GM12878 (cell line): ENCODE results near the gene WDFY1. TPM values are rescaled to one million over a fixed set of nuclear protein-coding genes. Genes with fewer than 3 reads are reported as not detected.

Source experiments
- BACH1 ChIP-seq: fragments of 450-650 bp; IDR thresholded peaks from 2 replicates; pipeline ENCODE4 v1.6.1; 2017; ENCODE audit warnings: mild to moderate bottlenecking, borderline replicate concordance
- CHD1 ChIP-seq: IDR thresholded peaks from 2 replicates; pipeline ENCODE4 v1.6.1; 2012; ENCODE audit warnings: low read depth, low read length, improper control_type of control experiment
- EED ChIP-seq: sonication (generic); IDR thresholded peaks from 2 replicates; pipeline ENCODE4 v1.6.1; 2016; ENCODE audit warnings: antibody characterized with exemption, low read depth
- FOXM1 ChIP-seq: IDR thresholded peaks from 2 replicates; pipeline ENCODE4 v1.6.1; 2012; ENCODE audit warnings: low read depth, mild to moderate bottlenecking, inconsistent platforms, low read length, moderate library complexity
- GABPA ChIP-seq: IDR thresholded peaks from 2 replicates; pipeline ENCODE4 v1.6.1; 2014; ENCODE audit warnings: antibody characterized with exemption, low read depth, mild to moderate bottlenecking, inconsistent platforms
- NFXL1 ChIP-seq: fragments of 450-650 bp; IDR thresholded peaks from 2 replicates; pipeline ENCODE4 v1.6.1; 2017; ENCODE audit warnings: antibody characterized with exemption, mild to moderate bottlenecking, borderline replicate concordance
- RAD21 ChIP-seq: IDR thresholded peaks from 2 replicates; pipeline ENCODE4 v1.6.1; 2011; ENCODE audit warnings: mild to moderate bottlenecking, low read depth, low read length, moderate library complexity; ENCODE audit not compliant: insufficient read depth
- RFX5 ChIP-seq: IDR thresholded peaks from 2 replicates; pipeline ENCODE4 v1.6.1; 2011; ENCODE audit warnings: low read depth, low read length, improper control_type of control experiment
- SRF ChIP-seq, 2 experiments: IDR thresholded peaks; 2 replicates each; pipeline ENCODE4 v1.6.1; 2011; ENCODE audit warnings: low read depth in 2 of 2, low read length in 2 of 2, mild to moderate bottlenecking in 1 of 2, moderate library complexity in 1 of 2
- STAT1 ChIP-seq: fragments of 450-650 bp; conservative IDR thresholded peaks from 2 replicates; pipeline ENCODE4 v1.6.1; 2014; ENCODE audit warnings: antibody characterized with exemption, mild to moderate bottlenecking
- WRNIP1 ChIP-seq: IDR thresholded peaks from 2 replicates; pipeline ENCODE4 v1.6.1; 2011; ENCODE audit warnings: low read depth, low read length, improper control_type of control experiment, borderline replicate concordance
- polyA plus RNA-seq, 11 experiments: library from polyadenylated mRNA; depleted of rRNA in 4 of 11; unstranded in 6 of 11; stranded (reverse) in 5 of 11; fragments of >200 nt; fragmentation: Nextera tagmentation in 4 of 11; fragmentation: Illumina TruSeq in 1 of 11; extraction: Ambion mirVana in 4 of 11; extraction: Trizol in 1 of 11; gene quantifications; 1 replicate in 1 of 11; 2 replicates in 10 of 11; pipeline versions ENCODE4 v1.2.1 to v1.2.3, GENCODE V29; 2011 to 2016; ENCODE audit warnings: inconsistent platforms in 2 of 11, missing spikeins in 2 of 11, low read depth in 1 of 11
- total RNA-seq, 4 experiments: library from RNA; depleted of rRNA in 3 of 4; stranded (reverse); fragments of >200 nt in 3 of 4; fragmentation: Illumina TruSeq in 1 of 4; extraction: Trizol in 1 of 4; gene quantifications; 2 replicates each; pipeline versions ENCODE4 v1.2.1 to v1.2.3, GENCODE V29; 2013 to 2021
- TF ChIP-seq, protein P1 (sequence below): fragments of 450-650 bp; IDR thresholded peaks from 2 replicates; pipeline ENCODE4 v1.6.1; 2017; ENCODE audit warnings: antibody characterized with exemption, mild to moderate bottlenecking, moderate library complexity
- TF ChIP-seq, protein P2 (sequence below): fragments of 450-650 bp; IDR thresholded peaks from 2 replicates; pipeline ENCODE4 v1.6.1; 2017; ENCODE audit warnings: low read depth, mild to moderate bottlenecking, moderate library complexity
- TF ChIP-seq, protein P3 (sequence below): IDR thresholded peaks from 2 replicates; pipeline ENCODE4 v1.6.1; 2012; ENCODE audit warnings: low read depth, low read length, improper control_type of control experiment
- TF ChIP-seq, protein P4 (sequence below): fragments of 450-650 bp; IDR thresholded peaks from 2 replicates; pipeline ENCODE4 v1.6.1; 2017; ENCODE audit warnings: mild to moderate bottlenecking, moderate library complexity
- TF ChIP-seq, protein P5 (sequence below), 3 experiments: IDR thresholded peaks in 2 of 3; conservative IDR thresholded peaks in 1 of 3; 2 replicates each; pipeline ENCODE4 v1.5.1; 2011; ENCODE audit warnings: low read depth in 3 of 3, low read length in 3 of 3, mild to moderate bottlenecking in 3 of 3, control low read depth in 2 of 3, moderate library complexity in 2 of 3, inconsistent platforms in 1 of 3, mixed read lengths in 1 of 3; ENCODE audit not compliant: control insufficient read depth in 2 of 3, insufficient read depth in 1 of 3; ENCODE audit errors: extremely low read depth in 1 of 3

WDFY1 gene
- total and polyA plus RNA-seq, 10 of the 15 experiments (the other 5 are each of a cell fraction or from before 2014, with no cell fraction given), result 2.9 to 28.1 (median 13.1) TPM

DNA sequence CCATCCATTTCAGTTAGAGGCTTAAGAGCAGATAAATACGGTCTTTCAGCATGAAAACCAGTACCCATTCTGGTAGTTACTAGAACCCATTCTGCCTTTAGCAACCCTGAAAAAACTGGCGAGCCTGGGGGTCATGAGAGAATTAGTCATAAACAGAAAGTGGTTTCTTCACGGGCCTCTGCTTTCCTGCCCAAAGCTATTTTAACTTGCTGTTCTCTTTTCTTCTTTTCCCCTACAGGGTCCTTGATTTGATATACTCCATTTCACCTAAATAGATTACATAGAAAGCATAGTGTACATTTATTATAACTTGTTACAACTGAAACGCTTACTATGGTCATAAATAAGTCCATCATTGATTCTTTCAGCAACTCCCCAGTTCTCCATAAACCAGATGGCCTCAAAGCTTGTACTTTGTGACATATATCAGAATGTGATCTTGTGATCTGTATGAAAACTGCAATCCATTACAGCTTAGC, 48.3 kb downstream of the WDFY1 start (continued):
- TF ChIP-seq, protein P1, sequence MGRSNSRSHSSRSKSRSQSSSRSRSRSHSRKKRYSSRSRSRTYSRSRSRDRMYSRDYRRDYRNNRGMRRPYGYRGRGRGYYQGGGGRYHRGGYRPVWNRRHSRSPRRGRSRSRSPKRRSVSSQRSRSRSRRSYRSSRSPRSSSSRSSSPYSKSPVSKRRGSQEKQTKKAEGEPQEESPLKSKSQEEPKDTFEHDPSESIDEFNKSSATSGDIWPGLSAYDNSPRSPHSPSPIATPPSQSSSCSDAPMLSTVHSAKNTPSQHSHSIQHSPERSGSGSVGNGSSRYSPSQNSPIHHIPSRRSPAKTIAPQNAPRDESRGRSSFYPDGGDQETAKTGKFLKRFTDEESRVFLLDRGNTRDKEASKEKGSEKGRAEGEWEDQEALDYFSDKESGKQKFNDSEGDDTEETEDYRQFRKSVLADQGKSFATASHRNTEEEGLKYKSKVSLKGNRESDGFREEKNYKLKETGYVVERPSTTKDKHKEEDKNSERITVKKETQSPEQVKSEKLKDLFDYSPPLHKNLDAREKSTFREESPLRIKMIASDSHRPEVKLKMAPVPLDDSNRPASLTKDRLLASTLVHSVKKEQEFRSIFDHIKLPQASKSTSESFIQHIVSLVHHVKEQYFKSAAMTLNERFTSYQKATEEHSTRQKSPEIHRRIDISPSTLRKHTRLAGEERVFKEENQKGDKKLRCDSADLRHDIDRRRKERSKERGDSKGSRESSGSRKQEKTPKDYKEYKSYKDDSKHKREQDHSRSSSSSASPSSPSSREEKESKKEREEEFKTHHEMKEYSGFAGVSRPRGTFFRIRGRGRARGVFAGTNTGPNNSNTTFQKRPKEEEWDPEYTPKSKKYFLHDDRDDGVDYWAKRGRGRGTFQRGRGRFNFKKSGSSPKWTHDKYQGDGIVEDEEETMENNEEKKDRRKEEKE, result no peak
- TF ChIP-seq GABPA (peak; percentile 52; the same call in 1 of the 2 replicates), WRNIP1 (no peak), BACH1 (peak; percentile 68; the same call in 1 of the 2 replicates), RAD21 (no peak), STAT1 (no peak), SRF (IDR thresholded peaks at IDR 0.05; ENCODE audit: low read depth in 2 of 2, low read length in 2 of 2) (peak in 1 of 2 experiments; percentile 64; a peak in 1 of 4 replicates), CHD1 (no peak), EED (peak; percentile 89), NFXL1 (no peak), RFX5 (no peak), FOXM1 (peak; percentile 96)
- TF ChIP-seq, protein P2, sequence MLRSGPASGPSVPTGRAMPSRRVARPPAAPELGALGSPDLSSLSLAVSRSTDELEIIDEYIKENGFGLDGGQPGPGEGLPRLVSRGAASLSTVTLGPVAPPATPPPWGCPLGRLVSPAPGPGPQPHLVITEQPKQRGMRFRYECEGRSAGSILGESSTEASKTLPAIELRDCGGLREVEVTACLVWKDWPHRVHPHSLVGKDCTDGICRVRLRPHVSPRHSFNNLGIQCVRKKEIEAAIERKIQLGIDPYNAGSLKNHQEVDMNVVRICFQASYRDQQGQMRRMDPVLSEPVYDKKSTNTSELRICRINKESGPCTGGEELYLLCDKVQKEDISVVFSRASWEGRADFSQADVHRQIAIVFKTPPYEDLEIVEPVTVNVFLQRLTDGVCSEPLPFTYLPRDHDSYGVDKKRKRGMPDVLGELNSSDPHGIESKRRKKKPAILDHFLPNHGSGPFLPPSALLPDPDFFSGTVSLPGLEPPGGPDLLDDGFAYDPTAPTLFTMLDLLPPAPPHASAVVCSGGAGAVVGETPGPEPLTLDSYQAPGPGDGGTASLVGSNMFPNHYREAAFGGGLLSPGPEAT, result peak; percentile 62; the same call in 1 of the 2 replicates
- TF ChIP-seq, protein P3, sequence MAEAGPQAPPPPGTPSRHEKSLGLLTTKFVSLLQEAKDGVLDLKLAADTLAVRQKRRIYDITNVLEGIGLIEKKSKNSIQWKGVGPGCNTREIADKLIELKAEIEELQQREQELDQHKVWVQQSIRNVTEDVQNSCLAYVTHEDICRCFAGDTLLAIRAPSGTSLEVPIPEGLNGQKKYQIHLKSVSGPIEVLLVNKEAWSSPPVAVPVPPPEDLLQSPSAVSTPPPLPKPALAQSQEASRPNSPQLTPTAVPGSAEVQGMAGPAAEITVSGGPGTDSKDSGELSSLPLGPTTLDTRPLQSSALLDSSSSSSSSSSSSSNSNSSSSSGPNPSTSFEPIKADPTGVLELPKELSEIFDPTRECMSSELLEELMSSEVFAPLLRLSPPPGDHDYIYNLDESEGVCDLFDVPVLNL, result no peak
- TF ChIP-seq, protein P4, sequence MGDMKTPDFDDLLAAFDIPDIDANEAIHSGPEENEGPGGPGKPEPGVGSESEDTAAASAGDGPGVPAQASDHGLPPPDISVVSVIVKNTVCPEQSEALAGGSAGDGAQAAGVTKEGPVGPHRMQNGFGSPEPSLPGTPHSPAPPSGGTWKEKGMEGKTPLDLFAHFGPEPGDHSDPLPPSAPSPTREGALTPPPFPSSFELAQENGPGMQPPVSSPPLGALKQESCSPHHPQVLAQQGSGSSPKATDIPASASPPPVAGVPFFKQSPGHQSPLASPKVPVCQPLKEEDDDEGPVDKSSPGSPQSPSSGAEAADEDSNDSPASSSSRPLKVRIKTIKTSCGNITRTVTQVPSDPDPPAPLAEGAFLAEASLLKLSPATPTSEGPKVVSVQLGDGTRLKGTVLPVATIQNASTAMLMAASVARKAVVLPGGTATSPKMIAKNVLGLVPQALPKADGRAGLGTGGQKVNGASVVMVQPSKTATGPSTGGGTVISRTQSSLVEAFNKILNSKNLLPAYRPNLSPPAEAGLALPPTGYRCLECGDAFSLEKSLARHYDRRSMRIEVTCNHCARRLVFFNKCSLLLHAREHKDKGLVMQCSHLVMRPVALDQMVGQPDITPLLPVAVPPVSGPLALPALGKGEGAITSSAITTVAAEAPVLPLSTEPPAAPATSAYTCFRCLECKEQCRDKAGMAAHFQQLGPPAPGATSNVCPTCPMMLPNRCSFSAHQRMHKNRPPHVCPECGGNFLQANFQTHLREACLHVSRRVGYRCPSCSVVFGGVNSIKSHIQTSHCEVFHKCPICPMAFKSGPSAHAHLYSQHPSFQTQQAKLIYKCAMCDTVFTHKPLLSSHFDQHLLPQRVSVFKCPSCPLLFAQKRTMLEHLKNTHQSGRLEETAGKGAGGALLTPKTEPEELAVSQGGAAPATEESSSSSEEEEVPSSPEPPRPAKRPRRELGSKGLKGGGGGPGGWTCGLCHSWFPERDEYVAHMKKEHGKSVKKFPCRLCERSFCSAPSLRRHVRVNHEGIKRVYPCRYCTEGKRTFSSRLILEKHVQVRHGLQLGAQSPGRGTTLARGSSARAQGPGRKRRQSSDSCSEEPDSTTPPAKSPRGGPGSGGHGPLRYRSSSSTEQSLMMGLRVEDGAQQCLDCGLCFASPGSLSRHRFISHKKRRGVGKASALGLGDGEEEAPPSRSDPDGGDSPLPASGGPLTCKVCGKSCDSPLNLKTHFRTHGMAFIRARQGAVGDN, result no peak
- TF ChIP-seq, protein P5, sequence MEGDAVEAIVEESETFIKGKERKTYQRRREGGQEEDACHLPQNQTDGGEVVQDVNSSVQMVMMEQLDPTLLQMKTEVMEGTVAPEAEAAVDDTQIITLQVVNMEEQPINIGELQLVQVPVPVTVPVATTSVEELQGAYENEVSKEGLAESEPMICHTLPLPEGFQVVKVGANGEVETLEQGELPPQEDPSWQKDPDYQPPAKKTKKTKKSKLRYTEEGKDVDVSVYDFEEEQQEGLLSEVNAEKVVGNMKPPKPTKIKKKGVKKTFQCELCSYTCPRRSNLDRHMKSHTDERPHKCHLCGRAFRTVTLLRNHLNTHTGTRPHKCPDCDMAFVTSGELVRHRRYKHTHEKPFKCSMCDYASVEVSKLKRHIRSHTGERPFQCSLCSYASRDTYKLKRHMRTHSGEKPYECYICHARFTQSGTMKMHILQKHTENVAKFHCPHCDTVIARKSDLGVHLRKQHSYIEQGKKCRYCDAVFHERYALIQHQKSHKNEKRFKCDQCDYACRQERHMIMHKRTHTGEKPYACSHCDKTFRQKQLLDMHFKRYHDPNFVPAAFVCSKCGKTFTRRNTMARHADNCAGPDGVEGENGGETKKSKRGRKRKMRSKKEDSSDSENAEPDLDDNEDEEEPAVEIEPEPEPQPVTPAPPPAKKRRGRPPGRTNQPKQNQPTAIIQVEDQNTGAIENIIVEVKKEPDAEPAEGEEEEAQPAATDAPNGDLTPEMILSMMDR (IDR thresholded peaks at IDR 0.05 in 2 of 3, conservative IDR thresholded peaks at IDR 0.05 in 1 of 3; ENCODE audit: control insufficient read depth in 2 of 3, extremely low read depth in 1 of 3, insufficient read depth in 1 of 3, low read depth in 3 of 3, low read length in 3 of 3), result no peak
